HG02840 (cell line): ENCODE data around the gene ATP8B3.

Experiments used
- ATAC-seq: cut with Tn5 transposase; IDR thresholded peaks from one replicate; pipeline ENCODE4 v1.9.1; 2021; ENCODE audit warnings: mild to moderate bottlenecking, moderate library complexity, moderate number of reproducible peaks; ENCODE audit not compliant: unreplicated experiment, low FRiP score

ATP8B3 gene

GRCh38 chr19:1851654-1852580 is 39.8 kb upstream of the ATP8B3 start:
- no peak for ATAC-seq

- no peak for ATAC-seq
Observed at GRCh38 chr19:1850809-1851653, 39.0 kb upstream of the ATP8B3 start.

- no peak for ATAC-seq
Observed at GRCh38 chr19:1849886-1850398, 37.9 kb upstream of the ATP8B3 start.

- ATAC-seq: no peak
Observed at GRCh38 chr19:1849132-1849474, 37.0 kb upstream of the ATP8B3 start.

GRCh38 chr19:1848399-1849131 is 36.5 kb upstream of the ATP8B3 start, which contains the start of gene REXO1:
REXO1 (minus strand) TSS chr19:1848483; CDS start chr19:1848358, 125 bp downstream.
- peak; percentile 74 for ATAC-seq

- no peak for ATAC-seq
Observed at GRCh38 chr19:1847684-1848398, 35.8 kb upstream of the ATP8B3 start.

- no peak for ATAC-seq
Observed at GRCh38 chr19:1847348-1847683, 35.2 kb upstream of the ATP8B3 start.

- no peak for ATAC-seq
Observed at GRCh38 chr19:1846517-1847204, 34.6 kb upstream of the ATP8B3 start.

- no peak for ATAC-seq
Observed at GRCh38 chr19:1845642-1846041, 33.6 kb upstream of the ATP8B3 start.

GRCh38 chr19:1845125-1845515 is 33.0 kb upstream of the ATP8B3 start:
- no peak for ATAC-seq

- no peak for ATAC-seq
Observed at GRCh38 chr19:1844513-1845124, 32.5 kb upstream of the ATP8B3 start.

- no peak for ATAC-seq
Observed at GRCh38 chr19:1843646-1844394, 31.7 kb upstream of the ATP8B3 start.

- no peak for ATAC-seq
Observed at GRCh38 chr19:1843116-1843515, 31.0 kb upstream of the ATP8B3 start.

- ATAC-seq: no peak
Observed at GRCh38 chr19:1841209-1841924, 29.3 kb upstream of the ATP8B3 start.

GRCh38 chr19:1840541-1841115 is 28.6 kb upstream of the ATP8B3 start:
- ATAC-seq: no peak

GRCh38 chr19:1839658-1840540 is 27.8 kb upstream of the ATP8B3 start:
- ATAC-seq: no peak
